Hepatocyte (in vitro differentiated cells): ENCODE results near the gene LDB2. TPM values are rescaled to one million over a fixed set of nuclear protein-coding genes. Genes with fewer than 3 reads are reported as not detected.
A peak's percentile ranks its signal among the peaks of the same experiment; 100 is the strongest.

Source experiments
- DNase-seq: peaks from one replicate; pipeline ENCODE4 v3.0.0-alpha.2; 2016; ENCODE audit warnings: low spot score
- H2AFZ ChIP-seq: fragments of 200-600 bp; sonication (generic); 2 replicates; pipeline ENCODE4 v1.6.0; 2016; ENCODE audit warnings: antibody characterized with exemption, mild to moderate bottlenecking
- H3K27ac ChIP-seq: fragments of 200-600 bp; sonication (generic); 2 replicates; pipeline ENCODE4 v1.5.1; 2016; ENCODE audit warnings: mild to moderate bottlenecking
- H3K27me3 ChIP-seq: fragments of 200-600 bp; sonication (generic); 2 replicates; pipeline ENCODE4 v1.6.1; 2016
- H3K36me3 ChIP-seq: fragments of 200-600 bp; sonication (generic); replicated peaks from 2 replicates; pipeline ENCODE4 v1.5.1; 2016; ENCODE audit warnings: low read depth; ENCODE audit not compliant: insufficient read depth
- H3K4me1 ChIP-seq: fragments of 200-600 bp; sonication (generic); 2 replicates; pipeline ENCODE4 v1.5.1; 2016; ENCODE audit warnings: mild to moderate bottlenecking, moderate library complexity; ENCODE audit not compliant: insufficient read depth
- H3K4me2 ChIP-seq: fragments of 200-600 bp; sonication (generic); 2 replicates; pipeline ENCODE4 v1.6.0; 2016
- H3K4me3 ChIP-seq: fragments of 200-600 bp; sonication (generic); 2 replicates; pipeline ENCODE4 v1.5.1; 2016; ENCODE audit warnings: mild to moderate bottlenecking
- H3K79me2 ChIP-seq: fragments of 200-600 bp; sonication (generic); 2 replicates; pipeline ENCODE4 v1.6.0; 2017; ENCODE audit warnings: mild to moderate bottlenecking
- H3K9me2 ChIP-seq: fragments of 200-600 bp; sonication (generic); replicated peaks from 2 replicates; pipeline ENCODE4 v1.6.0; 2017; ENCODE audit warnings: mild to moderate bottlenecking; ENCODE audit not compliant: insufficient read depth
- H3K9me3 ChIP-seq: fragments of 200-600 bp; sonication (generic); 2 replicates; pipeline ENCODE4 v1.5.1; 2016; ENCODE audit warnings: low read depth, mild to moderate bottlenecking
- H4K20me1 ChIP-seq: fragments of 200-600 bp; sonication (generic); 2 replicates; pipeline ENCODE4 v1.6.0; 2016; ENCODE audit warnings: mild to moderate bottlenecking; ENCODE audit not compliant: insufficient read depth, poor library complexity, severe bottlenecking
- EZH2 ChIP-seq: fragments of 200-600 bp; sonication (generic); IDR thresholded peaks from 2 replicates; pipeline ENCODE4 v1.6.1; 2016; ENCODE audit warnings: antibody characterized with exemption, mild to moderate bottlenecking, borderline replicate concordance
- EZH2phosphoT487 ChIP-seq: fragments of 200-600 bp; sonication (generic); IDR thresholded peaks from one replicate; pipeline ENCODE4 v1.6.1; 2018; ENCODE audit warnings: antibody characterized with exemption, mild to moderate bottlenecking, low read depth, moderate library complexity; ENCODE audit not compliant: unreplicated experiment, severe bottlenecking
- WGBS: methylation state at CpG from one replicate; pipeline ENCODE4 v1.1.6; 2016; ENCODE audit warnings: low lambda C conversion rate; ENCODE audit errors: missing lambda C conversion rate; 5-methylcytosine and 5-hydroxymethylcytosine counted together
- polyA plus RNA-seq: library from polyadenylated mRNA; unstranded; fragments of >200 nt; fragmentation: Nextera tagmentation; extraction: Ambion mirVana; gene quantifications from 2 replicates; pipeline ENCODE4 v1.2.1, GENCODE V29; 2016
- total RNA-seq: library from RNA; depleted of rRNA; stranded (reverse); fragments of >200 nt; gene quantifications from 2 replicates; pipeline ENCODE4 v1.2.3, GENCODE V29; 2014
- TF ChIP-seq, protein P1 (sequence below): fragments of 200-600 bp; sonication (generic); IDR thresholded peaks from 2 replicates; pipeline ENCODE4 v1.5.1; 2016; ENCODE audit warnings: antibody characterized with exemption, mild to moderate bottlenecking; ENCODE audit not compliant: poor library complexity

Gene LDB2
- total and polyA plus RNA-seq, 2 experiments from 2014 or later = 8.7 to 20.3 TPM

DNA sequence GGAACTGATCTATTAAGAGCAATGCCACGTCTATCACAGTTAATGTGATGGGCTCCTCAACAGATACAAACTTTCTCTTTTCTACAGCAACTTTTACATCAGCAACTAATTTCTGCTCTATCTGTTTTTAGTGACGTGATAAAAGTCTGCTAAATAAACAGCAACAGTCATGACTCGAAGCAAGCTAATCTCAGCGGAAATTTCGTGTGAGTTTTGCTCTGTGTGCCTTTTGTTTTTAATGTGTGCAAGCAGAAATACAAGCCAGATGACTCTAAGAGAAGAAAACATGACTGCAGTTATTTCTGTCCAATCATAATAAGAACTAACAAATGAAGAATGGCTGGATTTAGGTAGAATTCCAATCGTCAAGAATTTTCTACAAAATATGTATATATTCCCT lies 214.3 kb downstream of the LDB2 start:
- no peaks in the 10 kb centered on the region for H3K9me2 ChIP-seq
- H3K27me3 ChIP-seq = no peaks in the 10 kb centered on the region
- H3K27ac ChIP-seq = peak overlapping the region; percentile 77
- peaks cover 15% of the 10 kb centered on the region for H3K4me1 ChIP-seq
- H3K79me2 ChIP-seq = no peaks in the 10 kb centered on the region
- TF ChIP-seq, protein P1, sequence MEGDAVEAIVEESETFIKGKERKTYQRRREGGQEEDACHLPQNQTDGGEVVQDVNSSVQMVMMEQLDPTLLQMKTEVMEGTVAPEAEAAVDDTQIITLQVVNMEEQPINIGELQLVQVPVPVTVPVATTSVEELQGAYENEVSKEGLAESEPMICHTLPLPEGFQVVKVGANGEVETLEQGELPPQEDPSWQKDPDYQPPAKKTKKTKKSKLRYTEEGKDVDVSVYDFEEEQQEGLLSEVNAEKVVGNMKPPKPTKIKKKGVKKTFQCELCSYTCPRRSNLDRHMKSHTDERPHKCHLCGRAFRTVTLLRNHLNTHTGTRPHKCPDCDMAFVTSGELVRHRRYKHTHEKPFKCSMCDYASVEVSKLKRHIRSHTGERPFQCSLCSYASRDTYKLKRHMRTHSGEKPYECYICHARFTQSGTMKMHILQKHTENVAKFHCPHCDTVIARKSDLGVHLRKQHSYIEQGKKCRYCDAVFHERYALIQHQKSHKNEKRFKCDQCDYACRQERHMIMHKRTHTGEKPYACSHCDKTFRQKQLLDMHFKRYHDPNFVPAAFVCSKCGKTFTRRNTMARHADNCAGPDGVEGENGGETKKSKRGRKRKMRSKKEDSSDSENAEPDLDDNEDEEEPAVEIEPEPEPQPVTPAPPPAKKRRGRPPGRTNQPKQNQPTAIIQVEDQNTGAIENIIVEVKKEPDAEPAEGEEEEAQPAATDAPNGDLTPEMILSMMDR = no peak
- no peak for TF ChIP-seq EZH2
- no peak for TF ChIP-seq EZH2phosphoT487
- H3K4me2 ChIP-seq = peak overlapping the region; percentile 54
- no peaks in the 10 kb centered on the region for H3K9me3 ChIP-seq
- no peak overlapping the region for H3K4me3 ChIP-seq
- no peak overlapping the region for H2AFZ ChIP-seq
- no peaks in the 10 kb centered on the region for H3K36me3 ChIP-seq
- WGBS = 27% methylated on average over 6 of the region's 6 CpGs
- peak; percentile 36 for DNase-seq
- no peaks in the 10 kb centered on the region for H4K20me1 ChIP-seq

DNA sequence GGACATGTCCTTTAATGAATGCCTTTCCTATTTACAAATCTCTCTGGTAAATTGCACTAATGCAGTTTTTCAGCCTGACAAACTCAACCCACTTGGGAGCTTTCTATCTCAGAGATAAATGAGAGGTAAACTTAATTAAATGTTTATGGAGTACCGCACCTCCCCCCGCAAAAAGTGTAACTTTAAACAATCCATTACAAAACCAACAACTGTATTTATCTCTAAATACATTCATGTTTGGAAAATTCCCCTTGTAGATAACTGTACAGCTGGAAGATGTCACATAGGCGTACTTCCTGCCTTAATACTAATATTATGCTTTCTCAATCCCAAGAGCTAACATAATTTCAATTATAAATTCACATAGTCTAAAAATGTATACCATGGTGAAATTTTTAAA lies 215.5 kb downstream of the LDB2 start:
- peak overlapping the region; percentile 77 for H3K27ac ChIP-seq
- no peak overlapping the region for H3K4me3 ChIP-seq
- no peak for DNase-seq
- H2AFZ ChIP-seq = no peak overlapping the region
- no peaks in the 10 kb centered on the region for H3K27me3 ChIP-seq
- H3K9me2 ChIP-seq = no peaks in the 10 kb centered on the region
- 65% methylated on average over 3 of the region's 3 CpGs for WGBS
- TF ChIP-seq EZH2phosphoT487 = no peak
- TF ChIP-seq, protein P1 = no peak
- no peak for TF ChIP-seq EZH2
- no peaks in the 10 kb centered on the region for H3K36me3 ChIP-seq
- no peaks in the 10 kb centered on the region for H3K79me2 ChIP-seq
- H4K20me1 ChIP-seq = no peaks in the 10 kb centered on the region
- no peaks in the 10 kb centered on the region for H3K9me3 ChIP-seq
- peaks cover 15% of the 10 kb centered on the region for H3K4me1 ChIP-seq
- H3K4me2 ChIP-seq = peak overlapping the region; percentile 5

DNA sequence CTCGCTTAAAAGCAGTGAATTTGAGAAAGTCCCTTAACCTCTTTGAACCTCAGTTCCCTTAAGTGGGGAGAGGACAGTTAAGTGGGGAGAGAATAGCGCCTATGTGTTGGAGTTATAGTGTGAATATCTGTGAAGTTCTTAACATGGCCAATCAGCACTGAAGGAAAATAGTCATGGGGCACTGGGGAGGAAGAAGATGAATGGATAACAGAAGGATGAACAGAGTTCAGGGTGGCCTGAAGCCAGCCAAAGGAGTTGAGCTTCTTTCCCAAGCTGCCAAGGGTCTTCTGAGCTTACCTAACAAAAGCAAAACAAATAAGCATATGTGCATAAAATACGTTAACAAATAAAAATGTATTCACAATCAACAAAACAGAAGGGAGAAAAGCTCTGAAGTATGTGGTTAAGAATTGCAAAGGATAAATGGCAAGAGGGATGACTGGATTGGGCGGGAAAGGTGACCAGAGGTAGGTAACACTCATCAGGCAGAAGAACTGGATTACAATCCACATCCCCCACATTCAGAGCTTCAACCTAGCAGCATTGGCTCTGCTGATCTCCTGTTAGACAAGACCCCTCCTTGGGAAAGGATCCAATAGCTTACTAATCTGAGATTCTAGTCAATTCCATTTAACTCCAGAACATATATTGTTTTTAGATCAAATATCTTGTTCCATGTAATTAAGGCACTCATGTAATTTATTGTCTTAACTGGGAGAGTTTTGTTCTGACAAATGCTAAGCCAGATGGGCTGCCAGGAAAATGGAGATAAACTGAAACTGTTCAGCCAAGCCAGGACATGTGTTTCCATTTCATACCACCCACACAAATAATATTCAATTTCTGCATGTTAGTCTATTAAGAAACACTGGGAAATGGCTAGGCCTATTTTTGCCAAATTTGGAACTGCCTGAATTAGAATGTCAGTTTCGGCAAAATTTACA lies 221.2 kb downstream of the LDB2 start:
- Histone ChIP-seq H3K4me2 (no peak overlapping the region), H3K4me3 (no peak overlapping the region), H3K9me2 (no peaks in the 10 kb centered on the region), H3K27ac (no peak overlapping the region), H4K20me1 (no peaks in the 10 kb centered on the region), H3K36me3 (no peaks in the 10 kb centered on the region), H3K79me2 (no peaks in the 10 kb centered on the region), H3K4me1 (peaks cover 1% of the 10 kb centered on the region), H2AFZ (no peak overlapping the region), H3K9me3 (no peaks in the 10 kb centered on the region), H3K27me3 (no peaks in the 10 kb centered on the region)
- whole genome bisulfite sequencing = 94% methylated on average over 5 of the region's 5 CpGs
- TF ChIP-seq EZH2phosphoT487 (no peak), EZH2 (no peak)
- TF ChIP-seq, protein P1 = no peak
- DNase-seq = no peak
